Measurements from ENCODE around the gene ARMC8. TPM values are rescaled to one million over a fixed set of nuclear protein-coding genes. Genes with fewer than 3 reads are reported as not detected.

ARMC8 gene, protein sequence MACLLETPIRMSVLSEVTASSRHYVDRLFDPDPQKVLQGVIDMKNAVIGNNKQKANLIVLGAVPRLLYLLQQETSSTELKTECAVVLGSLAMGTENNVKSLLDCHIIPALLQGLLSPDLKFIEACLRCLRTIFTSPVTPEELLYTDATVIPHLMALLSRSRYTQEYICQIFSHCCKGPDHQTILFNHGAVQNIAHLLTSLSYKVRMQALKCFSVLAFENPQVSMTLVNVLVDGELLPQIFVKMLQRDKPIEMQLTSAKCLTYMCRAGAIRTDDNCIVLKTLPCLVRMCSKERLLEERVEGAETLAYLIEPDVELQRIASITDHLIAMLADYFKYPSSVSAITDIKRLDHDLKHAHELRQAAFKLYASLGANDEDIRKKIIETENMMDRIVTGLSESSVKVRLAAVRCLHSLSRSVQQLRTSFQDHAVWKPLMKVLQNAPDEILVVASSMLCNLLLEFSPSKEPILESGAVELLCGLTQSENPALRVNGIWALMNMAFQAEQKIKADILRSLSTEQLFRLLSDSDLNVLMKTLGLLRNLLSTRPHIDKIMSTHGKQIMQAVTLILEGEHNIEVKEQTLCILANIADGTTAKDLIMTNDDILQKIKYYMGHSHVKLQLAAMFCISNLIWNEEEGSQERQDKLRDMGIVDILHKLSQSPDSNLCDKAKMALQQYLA
- total RNA-seq: 100 to 1,000 TPM in 1 of 9 donors, 10 to 100 TPM in 8; 27.8 to 103 (median 44.1) TPM
- 10 to 100 TPM; 17.3 to 52.4 (median 18.5) TPM for polyA plus RNA-seq
- long read RNA-seq, donor 1, full-length matches to known transcripts: 6 of 11 reads
- long read RNA-seq, donor 1, partial matches to known transcripts: 5 of 11 reads
- long read RNA-seq, donor 1, other reads (novel, unspliced or antisense): 0 of 11 reads
- long read RNA-seq, donor 2, partial matches to known transcripts: 7 of 7 reads
- long read RNA-seq, donor 2, other reads (novel, unspliced or antisense): 0 of 7 reads
- long read RNA-seq, donor 3, partial matches to known transcripts: 0 of 2 reads
- long read RNA-seq, donor 3, other reads (novel, unspliced or antisense): 0 of 2 reads
- long read RNA-seq, donor 4, full-length matches to known transcripts: 7 of 18 reads
- long read RNA-seq, donor 4, partial matches to known transcripts: 1 of 18 reads
- long read RNA-seq, donor 4, other reads (novel, unspliced or antisense): 10 of 18 reads
- long read RNA-seq, donor 5, full-length matches to known transcripts: 48 of 75 reads
- long read RNA-seq, donor 5, partial matches to known transcripts: 3 of 75 reads
- long read RNA-seq, donor 5, other reads (novel, unspliced or antisense): 24 of 75 reads
- long read RNA-seq, donor 6, full-length matches to known transcripts: 8 of 20 reads
- long read RNA-seq, donor 6, partial matches to known transcripts: 4 of 20 reads
- long read RNA-seq, donor 6, other reads (novel, unspliced or antisense): 8 of 20 reads
- long read RNA-seq, donor 7, partial matches to known transcripts: 0 of 1 reads
- long read RNA-seq, donor 7, other reads (novel, unspliced or antisense): 0 of 1 reads
- long read RNA-seq, donor 8, full-length matches to known transcripts: 9 of 9 reads
- long read RNA-seq, donor 8, partial matches to known transcripts: 0 of 9 reads
- long read RNA-seq, donor 8, other reads (novel, unspliced or antisense): 0 of 9 reads
- long read RNA-seq, donor 9, partial matches to known transcripts: 0 of 4 reads
- long read RNA-seq, donor 9, other reads (novel, unspliced or antisense): 0 of 4 reads
- long read RNA-seq, donor 10, full-length matches to known transcripts: 1 of 1 reads
- long read RNA-seq, donor 10, partial matches to known transcripts: 0 of 1 reads
- long read RNA-seq, donor 10, other reads (novel, unspliced or antisense): 0 of 1 reads

DNA sequence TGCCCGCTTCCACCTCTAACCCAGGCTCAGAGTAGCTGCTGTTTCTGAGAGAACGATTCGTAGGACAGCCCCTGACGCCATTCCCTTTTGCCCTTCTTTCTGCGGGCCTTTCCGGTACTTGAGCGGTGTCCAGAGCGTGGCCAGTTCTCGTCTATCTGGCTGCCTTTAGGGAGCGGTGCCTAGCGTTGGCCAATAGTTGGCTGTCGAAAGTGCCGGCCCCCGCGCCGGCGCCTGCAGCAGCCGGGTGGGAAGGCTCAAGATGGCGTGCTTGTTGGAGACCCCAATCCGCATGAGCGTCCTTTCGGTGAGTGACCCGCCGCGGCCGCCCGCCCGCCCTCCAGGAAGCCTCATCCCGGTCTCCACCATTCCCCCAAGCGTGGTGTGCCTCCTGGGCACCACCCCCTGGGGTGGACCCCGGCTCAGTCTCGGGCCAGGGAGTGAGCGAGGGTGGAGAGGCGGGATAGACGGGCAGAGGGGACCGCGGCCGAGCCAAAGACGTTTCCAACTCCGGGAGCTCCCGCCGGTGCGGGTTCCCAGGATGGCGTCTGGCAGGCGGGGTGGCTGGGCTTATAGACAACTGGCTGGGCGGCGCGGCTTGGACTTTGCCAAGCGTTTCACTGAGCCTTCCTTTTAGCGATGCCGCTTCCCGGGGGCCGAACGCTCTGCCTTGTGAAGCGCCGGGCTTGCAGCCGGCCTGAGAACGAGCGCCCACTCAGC lies at the start of gene ARMC8:
Gene ARMC8, plus strand, starts transcription at position 6 of the 717 bp plus-strand sequence. Its CDS starts 254 bp downstream, at position 260.
- no peaks in the 10 kb centered on the region for H3K36me3 ChIP-seq (replicated peaks in 1 of 2)
- peaks cover 0 to 19% of the 10 kb centered on the region in 2 donors for H3K4me1 ChIP-seq (replicated peaks in 1 of 2)
- 0 to 1% (median 0%) methylated on average over 2 to 59 of the region's 59 CpGs for WGBS, 4 donors
- peak; percentile 67 to 96 for TF ChIP-seq POLR2A (IDR thresholded peaks at IDR 0.05)
- TF ChIP-seq, protein P1, sequence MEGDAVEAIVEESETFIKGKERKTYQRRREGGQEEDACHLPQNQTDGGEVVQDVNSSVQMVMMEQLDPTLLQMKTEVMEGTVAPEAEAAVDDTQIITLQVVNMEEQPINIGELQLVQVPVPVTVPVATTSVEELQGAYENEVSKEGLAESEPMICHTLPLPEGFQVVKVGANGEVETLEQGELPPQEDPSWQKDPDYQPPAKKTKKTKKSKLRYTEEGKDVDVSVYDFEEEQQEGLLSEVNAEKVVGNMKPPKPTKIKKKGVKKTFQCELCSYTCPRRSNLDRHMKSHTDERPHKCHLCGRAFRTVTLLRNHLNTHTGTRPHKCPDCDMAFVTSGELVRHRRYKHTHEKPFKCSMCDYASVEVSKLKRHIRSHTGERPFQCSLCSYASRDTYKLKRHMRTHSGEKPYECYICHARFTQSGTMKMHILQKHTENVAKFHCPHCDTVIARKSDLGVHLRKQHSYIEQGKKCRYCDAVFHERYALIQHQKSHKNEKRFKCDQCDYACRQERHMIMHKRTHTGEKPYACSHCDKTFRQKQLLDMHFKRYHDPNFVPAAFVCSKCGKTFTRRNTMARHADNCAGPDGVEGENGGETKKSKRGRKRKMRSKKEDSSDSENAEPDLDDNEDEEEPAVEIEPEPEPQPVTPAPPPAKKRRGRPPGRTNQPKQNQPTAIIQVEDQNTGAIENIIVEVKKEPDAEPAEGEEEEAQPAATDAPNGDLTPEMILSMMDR (IDR thresholded peaks at IDR 0.05): no peak
- peak within 1 kb of the TSS; percentile 62 to 100 (median 92) for H3K4me3 ChIP-seq
- peaks cover 10% of the 10 kb centered on the region for H3K27me3 ChIP-seq
- H3K27ac ChIP-seq: peak within 1 kb of the TSS; percentile 82 to 99 (median 95)
- peak in 6 of 7 donors; percentile 56 to 77 (median 66) for DNase-seq
- no peaks in the 10 kb centered on the region for H3K9me3 ChIP-seq (replicated peaks in 1 of 3)
- intact Hi-C loops (cut with DNase I): loop anchor here in 1 of 2 donors (10.0 kb wide), 1 partner anchor 137 kb away; the partner anchor contains the start of gene NME9

DNA sequence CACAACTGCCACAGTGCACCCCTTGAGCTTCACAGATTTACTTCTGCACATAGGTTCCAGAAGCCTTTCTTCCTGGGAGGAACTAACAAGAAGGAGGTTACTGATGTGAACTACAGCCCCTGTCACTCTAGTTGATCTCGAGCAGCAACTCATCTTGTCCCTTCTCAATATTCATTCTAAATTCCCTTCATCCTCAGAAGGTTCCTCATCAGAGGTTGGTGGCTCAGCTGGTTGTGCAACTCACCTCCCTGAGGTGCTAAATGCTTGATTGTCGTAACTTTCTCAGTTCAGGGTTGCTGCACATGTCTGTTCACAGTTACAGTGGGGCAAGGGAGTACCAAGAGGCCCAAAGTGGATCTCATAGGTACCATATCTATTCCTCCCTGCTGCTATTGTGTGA lies 49.2 kb upstream of the ARMC8 start:
- Histone ChIP-seq H3K4me3 (no peak overlapping the region), H3K27ac (peak overlapping the region in 1 of 5 donors; percentile 31), H3K27me3 (no peaks in the 10 kb centered on the region), H3K4me1 (replicated peaks in 1 of 2) (no peaks in the 10 kb centered on the region), H3K36me3 (replicated peaks in 1 of 2) (no peaks in the 10 kb centered on the region), H3K9me3 (replicated peaks in 1 of 3) (no peaks in the 10 kb centered on the region)
- no peak for DNase-seq
- TF ChIP-seq POLR2A (IDR thresholded peaks at IDR 0.05): no peak
- TF ChIP-seq, protein P1 (IDR thresholded peaks at IDR 0.05): no peak
- intact Hi-C loops (cut with DNase I): no loop called here
- 50 to 61% (median 51%) methylated on average over 2 of the region's 2 CpGs for WGBS, 4 donors

DNA sequence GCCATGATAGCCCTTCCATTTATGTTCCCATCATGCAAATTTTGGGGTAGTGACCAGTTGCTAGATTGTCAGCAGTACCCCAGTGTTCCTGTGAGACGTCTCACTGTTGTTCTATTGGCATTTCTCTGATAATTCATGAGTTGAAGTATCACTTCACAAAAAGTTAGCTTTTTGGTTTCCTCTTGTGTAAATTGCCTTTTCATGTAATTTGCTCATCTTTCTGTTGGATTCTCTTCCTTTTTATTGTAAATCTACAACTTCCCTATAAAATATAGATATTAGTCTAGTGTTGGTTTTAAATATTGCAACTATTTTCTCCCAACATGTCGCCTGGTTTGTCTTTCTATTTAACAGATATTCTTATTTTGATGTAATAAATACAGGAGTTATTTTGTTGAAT lies 47.4 kb upstream of the ARMC8 start:
- Histone ChIP-seq H3K4me1 (replicated peaks in 1 of 2) (no peaks in the 10 kb centered on the region), H3K36me3 (replicated peaks in 1 of 2) (no peaks in the 10 kb centered on the region), H3K9me3 (replicated peaks in 1 of 3) (peaks cover 0 to 4% (median 0%) of the 10 kb centered on the region in 3 donors), H3K27me3 (no peaks in the 10 kb centered on the region), H3K4me3 (no peak overlapping the region), H3K27ac (no peak overlapping the region)
- no peak for DNase-seq
- 29 to 40% (median 31%) methylated on average over 2 of the region's 2 CpGs for WGBS, 4 donors
- intact Hi-C loops (cut with DNase I): no loop called here
- TF ChIP-seq, protein P1 (IDR thresholded peaks at IDR 0.05): no peak
- no peak for TF ChIP-seq POLR2A (IDR thresholded peaks at IDR 0.05)
